ENCODE measurements around the gene PNMA5.

Gene PNMA5

GRCh38 chrX:152945021-152945979 is 48.6 kb downstream of the PNMA5 start:
- H3K27ac ChIP-seq (replicated peaks), result no peak overlapping the region
- TF ChIP-seq SPI1 (IDR thresholded peaks at IDR 0.05; ENCODE audit: borderline replicate concordance, low read depth), result no peak
- TF ChIP-seq CTCF (IDR thresholded peaks at IDR 0.05; ENCODE audit: insufficient read depth, low read length), result no peak
- no peaks in the 10 kb centered on the region for H3K27me3 ChIP-seq (ENCODE audit: insufficient read depth, poor library complexity, severe bottlenecking)
- DNase-seq (ENCODE audit: low read depth in 1 of 2, low spot score in 1 of 2), result no peak
- no peak overlapping the region for H3K4me3 ChIP-seq (replicated peaks; ENCODE audit: insufficient read depth, low read length)

GRCh38 chrX:152943826-152944225 is 50.1 kb downstream of the PNMA5 start:
- DNase-seq (ENCODE audit: low read depth in 1 of 2, low spot score in 1 of 2), result no peak
- H3K27me3 ChIP-seq (ENCODE audit: insufficient read depth, poor library complexity, severe bottlenecking), result no peaks in the 10 kb centered on the region
- no peak overlapping the region for H3K4me3 ChIP-seq (replicated peaks; ENCODE audit: insufficient read depth, low read length)
- H3K27ac ChIP-seq (replicated peaks), result no peak overlapping the region
- TF ChIP-seq CTCF (IDR thresholded peaks at IDR 0.05; ENCODE audit: insufficient read depth, low read length) (no peak), POLR2AphosphoS5 (IDR thresholded peaks at IDR 0.05; ENCODE audit: low read depth) (no peak), REST (IDR thresholded peaks at IDR 0.05; ENCODE audit: insufficient replicate concordance, low read depth) (no peak), GABPA (IDR thresholded peaks at IDR 0.05; ENCODE audit: low read depth) (no peak), SPI1 (IDR thresholded peaks at IDR 0.05; ENCODE audit: borderline replicate concordance, low read depth) (no peak)

- Histone ChIP-seq H3K4me3 (replicated peaks; ENCODE audit: insufficient read depth, low read length) (peak overlapping the region; percentile 46), H3K27ac (replicated peaks) (peak overlapping the region; percentile 74), H3K27me3 (ENCODE audit: insufficient read depth, poor library complexity, severe bottlenecking) (no peaks in the 10 kb centered on the region)
- no peak for TF ChIP-seq CTCF (IDR thresholded peaks at IDR 0.05; ENCODE audit: insufficient read depth, low read length)
- no peak for TF ChIP-seq SPI1 (IDR thresholded peaks at IDR 0.05; ENCODE audit: borderline replicate concordance, low read depth)
- TF ChIP-seq GABPA (IDR thresholded peaks at IDR 0.05; ENCODE audit: low read depth), result no peak
- TF ChIP-seq POLR2AphosphoS5 (IDR thresholded peaks at IDR 0.05; ENCODE audit: low read depth), result no peak
- no peak for DNase-seq (ENCODE audit: low read depth in 1 of 2, low spot score in 1 of 2)
Measured at GRCh38 chrX:152942077-152942442, 51.9 kb downstream of the PNMA5 start.

- Histone ChIP-seq H3K4me3 (replicated peaks; ENCODE audit: insufficient read depth, low read length) (peak overlapping the region; percentile 68), H3K27me3 (ENCODE audit: insufficient read depth, poor library complexity, severe bottlenecking) (no peaks in the 10 kb centered on the region), H3K27ac (replicated peaks) (peak overlapping the region; percentile 74)
- no peak for TF ChIP-seq REST (IDR thresholded peaks at IDR 0.05; ENCODE audit: insufficient replicate concordance, low read depth)
- TF ChIP-seq SPI1 (IDR thresholded peaks at IDR 0.05; ENCODE audit: borderline replicate concordance, low read depth), result no peak
- peak; percentile 24 for TF ChIP-seq CTCF (IDR thresholded peaks at IDR 0.05; ENCODE audit: insufficient read depth, low read length)
- TF ChIP-seq GABPA (IDR thresholded peaks at IDR 0.05; ENCODE audit: low read depth), result no peak
- no peak for TF ChIP-seq POLR2AphosphoS5 (IDR thresholded peaks at IDR 0.05; ENCODE audit: low read depth)
- peak; percentile 76 to 86 for DNase-seq (ENCODE audit: low read depth in 1 of 2, low spot score in 1 of 2)
Measured at GRCh38 chrX:152941328-152942076, 52.4 kb downstream of the PNMA5 start.

Measured in HL-60 (cell line).